ENCODE results near the gene EEF1G.
"Not testable (repeated sequence)": the region's sequence is repeated elsewhere in the genome, so short reads cannot be mapped to it uniquely, and the experiment has no call there.

EEF1G gene

DNA sequence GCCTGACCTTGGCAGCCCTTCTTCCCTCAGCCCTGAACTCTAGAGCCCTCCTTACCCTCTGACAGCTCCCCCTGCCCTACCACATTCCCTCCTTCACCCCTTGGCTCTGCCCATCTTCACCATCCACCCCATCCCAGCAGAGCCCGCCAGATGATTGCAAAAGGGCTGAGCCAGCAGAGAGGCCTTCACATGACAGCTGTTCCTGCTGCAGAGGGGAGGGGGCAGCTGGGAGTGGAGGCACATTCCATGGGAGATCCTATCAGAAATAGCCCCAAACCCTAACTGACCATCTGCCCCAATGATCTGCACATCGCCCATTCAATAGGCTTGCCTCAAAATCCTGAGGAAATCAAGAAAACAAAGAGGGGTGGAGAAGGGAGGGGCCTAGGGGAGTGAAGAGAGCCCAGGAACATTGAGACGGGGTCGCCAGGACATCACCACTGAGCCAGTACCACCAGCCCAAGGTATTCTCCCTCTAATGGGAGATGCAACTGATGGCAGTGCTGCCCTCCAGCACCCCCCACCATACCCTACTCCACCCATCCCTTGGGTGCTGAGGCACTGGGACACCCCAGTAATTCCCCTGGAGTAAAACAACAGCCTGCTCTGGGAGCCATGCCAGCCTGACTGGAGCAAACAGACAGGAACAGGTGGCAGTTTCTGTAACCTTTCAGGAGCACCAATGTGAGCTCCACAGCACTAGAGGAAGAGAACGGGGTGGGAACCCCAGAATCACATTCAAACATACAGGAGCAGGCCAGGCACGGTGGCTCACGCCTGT lies 19.1 kb downstream of the EEF1G start:
- DNase-seq (ENCODE audit: low read depth): no peak

GRCh38 chr11:62553839-62554361 lies 19.8 kb downstream of the EEF1G start:
- peak; percentile 82 for DNase-seq (ENCODE audit: low read depth)

DNA sequence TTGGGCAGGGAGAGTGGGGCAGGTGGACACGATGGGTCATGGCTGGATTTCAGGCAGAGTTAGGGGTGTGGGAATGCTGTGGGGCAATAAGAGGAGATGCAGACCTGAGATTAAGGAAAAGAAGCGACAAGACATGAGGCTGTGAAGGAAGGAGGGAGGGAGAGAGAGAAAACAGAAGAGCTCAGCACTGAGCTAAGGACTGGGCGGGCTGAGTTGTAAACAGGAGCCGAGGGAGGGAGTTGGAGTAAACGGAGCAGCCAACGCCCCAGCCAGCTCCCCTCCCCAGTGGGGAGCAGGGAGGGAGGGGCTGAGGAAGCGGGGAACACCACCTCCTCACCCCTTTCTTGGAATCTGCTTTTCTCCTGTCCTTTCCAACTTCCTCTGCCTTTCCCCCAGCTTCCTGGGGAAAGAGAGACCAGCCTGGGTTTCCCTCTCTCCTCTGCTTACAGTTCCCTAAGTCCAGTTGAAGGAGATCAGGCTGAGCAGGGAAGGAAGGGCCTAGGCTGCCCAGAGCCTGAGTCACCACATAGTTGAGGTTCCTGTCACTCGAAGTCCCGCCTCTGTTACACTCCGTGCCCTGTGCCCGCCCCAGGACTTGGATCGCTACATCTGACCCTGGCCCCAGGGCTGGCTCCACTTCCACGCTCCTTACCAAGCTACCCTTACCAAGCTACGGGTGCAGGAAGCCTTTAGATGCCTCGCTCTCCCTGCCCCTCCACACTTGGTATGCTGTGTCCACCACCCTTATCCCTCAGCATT lies 20.4 kb downstream of the EEF1G start:
- DNase-seq (ENCODE audit: low read depth): peak; percentile 96

- DNase-seq (ENCODE audit: low read depth): no peak
Measured at GRCh38 chr11:62552485-62553079, 21.1 kb downstream of the EEF1G start.

DNA sequence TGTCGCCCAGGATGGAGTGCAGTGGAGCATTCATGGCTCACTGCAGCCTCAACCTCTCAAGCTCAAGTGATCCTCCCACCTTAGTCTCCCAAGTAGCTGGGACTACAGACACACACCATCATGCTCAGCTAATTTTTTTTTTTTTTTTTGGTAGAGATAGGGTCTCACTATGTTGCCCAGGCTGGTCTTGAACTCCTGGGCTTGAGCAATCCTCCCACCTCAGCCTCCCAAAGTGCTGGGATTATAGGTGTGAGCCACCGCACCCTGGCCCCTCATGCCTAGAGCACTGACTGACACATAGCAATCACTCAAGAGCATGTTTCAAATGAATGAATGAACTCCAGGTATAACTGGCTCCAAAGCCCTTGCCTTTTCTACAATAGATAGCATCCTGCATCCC lies 23.2 kb downstream of the EEF1G start:
- DNase-seq (ENCODE audit: low read depth): not testable (repeated sequence)

- DNase-seq (ENCODE audit: low read depth): no peak
Measured at GRCh38 chr11:62548545-62549335, 25.0 kb downstream of the EEF1G start.

GRCh38 chr11:62547691-62548281 lies 25.9 kb downstream of the EEF1G start:
- no peak for DNase-seq (ENCODE audit: low read depth)

DNA sequence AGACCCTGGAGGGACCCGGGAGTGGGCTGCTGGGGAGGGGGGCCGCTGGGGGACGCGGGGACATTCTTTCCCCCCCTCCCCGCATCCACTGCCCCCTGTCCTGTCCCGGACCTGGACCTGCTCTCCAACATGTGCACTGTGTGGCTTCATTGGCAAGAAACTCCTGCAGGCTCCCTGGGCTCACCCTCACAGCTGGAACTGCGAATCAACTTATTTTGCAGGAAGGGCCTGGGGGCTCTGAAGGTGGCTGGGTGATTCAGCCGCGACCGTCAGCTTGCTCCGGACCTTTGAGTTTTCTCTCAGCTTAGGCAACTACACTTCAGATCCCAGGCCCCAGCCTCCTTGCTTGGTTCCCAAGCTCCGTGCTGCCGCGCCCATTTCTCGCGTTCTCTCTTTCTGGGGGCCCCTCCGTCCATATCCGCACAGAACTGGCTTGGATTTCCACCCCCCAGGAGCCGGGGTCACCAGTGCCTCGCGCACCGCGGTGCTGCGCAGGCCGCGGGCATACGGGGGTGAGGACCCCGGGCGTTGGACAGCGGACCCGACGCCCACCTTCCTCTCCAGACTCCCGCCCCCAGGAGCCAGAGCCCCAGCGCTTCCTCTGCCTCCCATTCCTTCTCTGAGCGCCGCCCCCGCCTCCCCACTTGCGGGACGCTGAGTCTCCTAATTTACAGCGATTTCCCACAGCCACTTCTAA lies 26.6 kb downstream of the EEF1G start:
- peak; percentile 71 for DNase-seq (ENCODE audit: low read depth)

DNA sequence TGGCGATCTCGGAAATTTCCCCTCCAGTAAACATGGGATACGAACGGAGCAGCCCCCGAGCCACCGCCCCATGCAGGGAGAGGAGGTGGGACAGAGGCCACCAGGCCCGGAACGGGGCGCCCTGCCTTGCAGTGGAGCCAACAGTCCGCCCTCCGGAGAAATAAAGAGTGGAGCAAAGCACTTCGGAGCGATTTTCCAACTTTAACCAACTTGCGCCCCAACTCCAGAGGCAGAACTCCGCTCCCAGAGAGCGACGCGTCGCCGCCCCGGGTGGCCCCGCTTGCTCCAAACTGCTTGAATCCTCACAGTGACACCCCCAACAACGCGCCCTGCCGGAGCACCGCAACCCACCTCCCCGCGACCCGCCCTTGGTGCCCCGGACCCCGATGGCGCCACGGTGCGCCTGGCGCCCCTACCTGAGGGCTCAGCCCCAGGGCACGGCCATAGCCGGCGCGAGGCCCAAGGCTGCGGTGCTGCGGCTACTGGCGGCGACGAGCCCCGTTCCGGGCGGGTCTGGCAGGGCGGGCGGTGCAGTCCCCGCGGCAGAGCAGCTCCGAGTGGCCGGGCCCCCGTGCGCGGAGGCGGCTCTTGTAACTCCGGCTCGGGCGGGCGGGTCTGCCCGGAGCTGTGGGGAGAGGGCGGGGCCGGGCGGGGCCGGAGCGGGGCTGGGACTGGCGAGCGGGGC lies 27.3 kb downstream of the EEF1G start, which contains the start of gene AHNAK:
AHNAK (minus strand) TSS at position 563 of the 685 bp plus-strand sequence. CDS start 10,708 bp downstream, outside the sequence.
- DNase-seq (ENCODE audit: low read depth): peak; percentile 74

GRCh38 chr11:62545437-62546243 lies 28.1 kb downstream of the EEF1G start:
- peak; percentile 88 for DNase-seq (ENCODE audit: low read depth)

GRCh38 chr11:62544581-62545436 lies 28.9 kb downstream of the EEF1G start:
- DNase-seq (ENCODE audit: low read depth): no peak

DNA sequence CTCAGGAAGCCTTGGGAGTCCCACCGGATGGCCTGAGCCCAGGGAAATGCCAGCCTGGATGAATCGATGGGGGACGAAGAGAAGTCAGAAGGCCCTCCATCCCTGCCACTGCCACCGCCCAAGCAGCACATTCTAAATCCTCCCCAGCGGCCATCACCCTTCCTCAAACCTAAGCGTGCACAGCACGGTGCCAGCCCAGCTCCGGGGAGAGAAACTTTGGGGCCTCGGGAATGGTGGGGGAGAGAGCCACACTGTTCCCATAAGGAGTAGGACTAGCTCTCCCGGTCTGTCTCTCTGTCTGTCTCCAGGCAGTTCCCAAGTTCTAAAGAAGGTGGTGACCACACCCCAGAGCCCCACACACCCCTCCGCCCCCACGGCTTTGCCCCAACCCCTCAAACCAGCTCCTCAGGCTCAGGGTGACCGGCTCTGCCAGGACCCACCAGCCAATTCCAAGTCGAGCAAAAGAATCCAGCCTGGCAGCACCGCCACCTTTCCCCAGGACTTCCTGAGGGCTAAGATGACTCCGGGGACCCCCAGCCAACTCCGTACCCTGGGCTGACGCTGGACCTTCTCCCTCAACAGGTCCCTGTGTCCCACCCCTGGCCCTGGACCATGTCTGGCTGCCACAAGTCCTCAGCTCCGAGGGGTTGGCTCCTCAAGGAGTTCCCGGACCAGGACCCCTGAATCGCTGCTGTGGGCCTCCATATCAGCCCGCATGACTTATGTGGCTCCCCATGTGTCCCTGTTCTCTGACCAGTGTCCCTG lies 29.8 kb downstream of the EEF1G start:
- DNase-seq (ENCODE audit: low read depth): no peak

DNA sequence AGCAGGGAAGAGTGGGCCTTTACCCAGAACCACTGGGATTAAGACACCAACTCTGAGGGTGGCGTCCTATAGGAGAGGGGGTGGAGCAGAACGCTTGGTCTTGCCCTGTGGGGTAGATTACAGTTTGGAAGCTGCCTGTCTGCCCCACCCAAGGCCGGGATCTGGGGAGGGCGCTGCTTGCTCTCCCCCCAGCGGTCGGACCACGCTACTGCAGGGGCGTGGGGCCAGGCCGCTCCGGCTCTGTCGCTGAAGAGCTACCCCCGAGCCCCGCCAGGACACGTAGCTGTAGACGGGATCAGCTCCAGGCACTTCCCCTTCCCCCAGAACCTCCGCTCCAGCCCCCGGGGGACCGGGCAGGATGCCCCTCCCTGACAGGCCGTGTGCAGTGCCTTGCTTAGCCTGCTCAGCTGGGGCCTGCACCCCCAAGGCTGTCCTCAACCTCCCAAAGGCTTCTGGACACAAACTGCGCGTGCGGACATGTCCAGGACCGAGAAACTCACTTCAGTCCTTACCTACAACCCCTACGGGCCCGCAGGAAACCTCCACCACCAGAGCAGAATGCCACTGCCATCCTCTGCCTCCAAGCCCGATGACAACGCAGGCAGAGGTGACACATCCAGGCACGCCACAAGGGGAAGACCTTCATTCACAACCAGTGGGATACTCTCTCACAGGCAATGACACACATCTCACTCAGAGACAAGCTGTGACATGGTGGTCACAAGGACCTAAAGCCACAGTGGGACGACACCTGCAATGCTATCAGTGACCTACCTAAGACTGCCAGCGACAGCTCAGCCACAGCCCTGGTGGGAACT lies 30.7 kb downstream of the EEF1G start:
- DNase-seq (ENCODE audit: low read depth): peak; percentile 70

GRCh38 chr11:62542111-62542745 lies 31.5 kb downstream of the EEF1G start:
- no peak for DNase-seq (ENCODE audit: low read depth)

- DNase-seq (ENCODE audit: low read depth): no peak
Measured at GRCh38 chr11:62540804-62541701, 32.6 kb downstream of the EEF1G start.

Measured in iris pigment epithelial cell (primary cell).